Astrocyte (in vitro differentiated cells and primary cell): ENCODE measurements around the gene SLC9A3. TPM values are rescaled to one million over a fixed set of nuclear protein-coding genes. Genes with fewer than 3 reads are reported as not detected.

Experiments used
- DNase-seq: peaks from one replicate; pipeline ENCODE4 v3.0.0-alpha.2; 2010; ENCODE audit warnings: low read depth
- FAIRE-seq: peaks from 2 replicates; lab custom pipeline; 2011; peaks lifted over from hg19 to GRCh38; lab: Jason Lieb, UNC
- H2AFZ ChIP-seq: 2 replicates; pipeline ENCODE4 v1.6.0; 2012; ENCODE audit warnings: low read depth, low read length, inconsistent platforms
- H3K27ac ChIP-seq: 2 replicates; pipeline ENCODE4 v1.5.1; 2011; ENCODE audit warnings: low read depth, low read length, inconsistent platforms
- H3K27me3 ChIP-seq: 2 replicates; pipeline ENCODE4 v1.6.0; 2011; ENCODE audit warnings: low read length, inconsistent platforms; ENCODE audit not compliant: insufficient read depth
- H3K36me3 ChIP-seq: 2 replicates; pipeline ENCODE4 v1.5.1; 2011; ENCODE audit warnings: low read length, inconsistent platforms; ENCODE audit not compliant: insufficient read depth
- H3K4me1 ChIP-seq: 2 replicates; pipeline ENCODE4 v1.5.1; 2011; ENCODE audit warnings: low read length, inconsistent platforms; ENCODE audit not compliant: insufficient read depth
- H3K4me2 ChIP-seq: 2 replicates; pipeline ENCODE4 v1.6.0; 2012; ENCODE audit warnings: low read length, inconsistent platforms
- H3K4me3 ChIP-seq: 2 replicates; pipeline ENCODE4 v1.5.1; 2011; ENCODE audit warnings: low read depth, mild to moderate bottlenecking, low read length, inconsistent platforms; ENCODE audit not compliant: insufficient read depth
- H3K79me2 ChIP-seq: 2 replicates; pipeline ENCODE4 v1.6.0; 2012; ENCODE audit warnings: mild to moderate bottlenecking, low read length, inconsistent platforms; ENCODE audit not compliant: insufficient read depth
- H3K9ac ChIP-seq: 2 replicates; pipeline ENCODE4 v1.6.0; 2012; ENCODE audit warnings: mild to moderate bottlenecking, low read length, inconsistent platforms
- H3K9me3 ChIP-seq: 2 replicates; pipeline ENCODE4 v1.5.1; 2012; ENCODE audit warnings: low read depth, mild to moderate bottlenecking, low read length, inconsistent platforms; ENCODE audit not compliant: insufficient read depth
- H4K20me1 ChIP-seq: 2 replicates; pipeline ENCODE4 v1.6.0; 2012; ENCODE audit warnings: low read length, inconsistent platforms; ENCODE audit not compliant: insufficient read depth
- H3K27ac Mint-ChIP-seq: one replicate; pipeline ENCODE4 v1.8.0; 2021; ENCODE audit warnings: mild to moderate bottlenecking, mixed read lengths; ENCODE audit not compliant: unreplicated experiment
- H3K27me3 Mint-ChIP-seq: one replicate; pipeline ENCODE4 v1.8.0; 2021; ENCODE audit warnings: low read depth, mixed read lengths; ENCODE audit not compliant: unreplicated experiment
- H3K36me3 Mint-ChIP-seq: one replicate; pipeline ENCODE4 v1.8.0; 2021; ENCODE audit warnings: low read depth, mixed read lengths; ENCODE audit not compliant: unreplicated experiment
- H3K4me1 Mint-ChIP-seq: one replicate; pipeline ENCODE4 v1.8.0; 2021; ENCODE audit warnings: low read depth, mixed read lengths; ENCODE audit not compliant: unreplicated experiment
- H3K4me3 Mint-ChIP-seq: one replicate; pipeline ENCODE4 v1.8.0; 2021; ENCODE audit warnings: mild to moderate bottlenecking, moderate library complexity, mixed read lengths; ENCODE audit not compliant: unreplicated experiment
- H3K9me3 Mint-ChIP-seq: one replicate; pipeline ENCODE4 v1.8.0; 2021; ENCODE audit warnings: mild to moderate bottlenecking, mixed read lengths; ENCODE audit not compliant: unreplicated experiment
- CTCF ChIP-seq: IDR thresholded peaks from 2 replicates; pipeline ENCODE4 v1.5.1; 2011; ENCODE audit warnings: low read depth, mild to moderate bottlenecking, inconsistent platforms, low read length, moderate library complexity; ENCODE audit not compliant: insufficient read depth
- EZH2 ChIP-seq: IDR thresholded peaks from 2 replicates; pipeline ENCODE4 v1.6.1; 2012; ENCODE audit warnings: mild to moderate bottlenecking, low read length, inconsistent platforms; ENCODE audit not compliant: insufficient read depth
- total RNA-seq: library from RNA; stranded (reverse); gene quantifications from 2 replicates; pipeline ENCODE4 v1.2.1, GENCODE V29; 2021

SLC9A3 gene
- total RNA-seq, 1 donor from 2014 or later: 1.0 TPM

DNA sequence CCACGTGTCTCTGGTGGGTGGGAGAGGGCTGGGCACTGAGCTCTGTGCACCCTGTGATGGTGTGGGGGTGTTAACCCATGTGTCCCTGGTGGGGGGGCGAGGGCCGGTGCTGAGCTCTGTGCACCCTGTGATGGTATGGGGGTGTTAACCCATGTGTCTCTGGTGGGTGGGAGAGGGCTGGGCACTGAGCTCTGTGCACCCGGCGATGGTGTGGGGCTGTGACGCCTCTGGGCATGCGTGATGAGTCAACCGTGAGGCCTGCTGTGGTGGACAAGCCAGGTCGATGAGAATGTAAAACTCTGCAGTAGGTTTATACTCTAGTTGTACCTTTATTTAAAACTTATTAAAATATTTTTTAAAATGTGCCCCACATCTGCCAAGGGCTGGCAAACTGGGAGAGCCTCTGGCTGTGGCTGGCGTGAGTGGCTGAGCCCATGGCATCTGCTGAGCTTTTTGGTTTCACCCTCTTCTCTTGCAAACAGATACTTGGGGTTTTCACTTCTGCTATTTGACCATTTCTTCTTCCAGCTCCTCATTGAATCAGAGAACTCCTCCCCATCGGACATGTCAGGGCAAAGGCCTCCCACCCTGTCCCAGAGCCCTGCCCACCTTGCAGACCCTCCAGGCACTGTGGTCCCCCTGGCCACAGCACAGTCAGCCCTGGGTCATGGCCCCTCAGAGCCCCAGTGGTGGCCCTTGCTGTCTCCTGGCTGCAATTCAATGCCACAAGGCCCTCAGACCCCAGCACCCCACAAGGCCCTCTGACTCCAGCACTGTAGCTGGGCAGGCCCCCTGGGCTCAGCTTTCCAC is 99.7 kb downstream of the SLC9A3 start:
- Histone ChIP-seq H3K4me1 (no peaks in the 10 kb centered on the region), H3K4me3 (no peak overlapping the region), H4K20me1 (no peaks in the 10 kb centered on the region), H3K9me3 (no peaks in the 10 kb centered on the region), H3K27ac (peak overlapping the region; percentile 27), H3K36me3 (no peaks in the 10 kb centered on the region), H3K9ac (peak overlapping the region; percentile 2), H3K79me2 (no peaks in the 10 kb centered on the region), H3K27me3 (no peaks in the 10 kb centered on the region), H3K4me2 (no peak overlapping the region), H2AFZ (no peak overlapping the region)
- TF ChIP-seq EZH2 (no peak), CTCF (no peak)
- peaks cover 4% of the 10 kb centered on the region for H3K4me1 Mint-ChIP-seq
- no peak for FAIRE-seq
- H3K27ac Mint-ChIP-seq: no peak overlapping the region
- peak; percentile 38 for DNase-seq
- H3K27me3 Mint-ChIP-seq: peaks cover 2% of the 10 kb centered on the region
- H3K36me3 Mint-ChIP-seq: peaks cover 24% of the 10 kb centered on the region
- no peak overlapping the region for H3K4me3 Mint-ChIP-seq
- peaks cover 1% of the 10 kb centered on the region for H3K9me3 Mint-ChIP-seq

DNA sequence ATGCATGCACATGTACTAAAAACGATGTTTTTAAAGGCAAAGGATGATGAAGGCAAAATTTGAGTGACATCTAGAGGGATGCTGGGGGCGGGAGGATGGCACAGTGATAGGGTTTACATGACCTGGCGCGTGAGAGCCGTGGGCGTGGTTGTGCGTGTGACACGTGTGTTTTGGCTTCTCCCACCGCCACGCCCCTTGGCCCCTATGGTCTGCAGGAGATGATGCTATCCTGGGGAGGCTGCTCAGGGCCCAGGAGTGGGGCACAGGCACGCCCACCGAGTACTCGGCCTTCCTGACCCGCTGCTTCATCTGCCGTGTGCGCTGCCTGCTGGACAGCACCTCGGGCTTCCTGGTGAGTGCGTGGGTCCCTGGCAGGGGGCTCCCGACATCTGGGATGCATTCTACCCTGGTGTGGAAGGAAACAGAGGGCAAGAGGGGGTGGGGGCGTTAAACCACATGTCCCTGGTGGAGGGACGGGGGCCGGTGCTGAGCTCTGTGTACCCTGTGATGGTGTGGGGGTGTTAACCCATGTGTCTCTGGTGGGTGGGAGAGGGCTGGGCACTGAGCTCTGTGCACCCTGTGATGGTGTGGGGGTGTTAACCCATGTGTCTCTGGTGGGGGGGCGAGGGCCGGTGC is 100.5 kb downstream of the SLC9A3 start:
- Mint-ChIP-seq H3K4me3 (no peak overlapping the region), H3K27me3 (peaks cover 2% of the 10 kb centered on the region), H3K4me1 (peaks cover 4% of the 10 kb centered on the region), H3K36me3 (peaks cover 20% of the 10 kb centered on the region), H3K9me3 (peaks cover 1% of the 10 kb centered on the region), H3K27ac (no peak overlapping the region)
- Histone ChIP-seq H3K9ac (no peak overlapping the region), H3K4me1 (no peaks in the 10 kb centered on the region), H3K79me2 (no peaks in the 10 kb centered on the region), H3K4me2 (no peak overlapping the region), H3K9me3 (no peaks in the 10 kb centered on the region), H3K36me3 (no peaks in the 10 kb centered on the region), H3K27me3 (no peaks in the 10 kb centered on the region), H2AFZ (no peak overlapping the region), H3K4me3 (no peak overlapping the region), H3K27ac (no peak overlapping the region), H4K20me1 (no peaks in the 10 kb centered on the region)
- FAIRE-seq (no peak), DNase-seq (no peak)
- TF ChIP-seq CTCF: no peak
- TF ChIP-seq EZH2: no peak

- TF ChIP-seq CTCF: no peak
- TF ChIP-seq EZH2: no peak
- Histone ChIP-seq H3K36me3 (no peaks in the 10 kb centered on the region), H3K4me3 (no peak overlapping the region), H3K4me2 (no peak overlapping the region), H3K27ac (no peak overlapping the region), H3K4me1 (no peaks in the 10 kb centered on the region), H2AFZ (no peak overlapping the region), H3K9me3 (no peaks in the 10 kb centered on the region), H3K79me2 (no peaks in the 10 kb centered on the region), H3K9ac (no peak overlapping the region), H4K20me1 (no peaks in the 10 kb centered on the region), H3K27me3 (no peaks in the 10 kb centered on the region)
- Mint-ChIP-seq H3K4me3 (no peak overlapping the region), H3K27me3 (peaks cover 2% of the 10 kb centered on the region), H3K27ac (no peak overlapping the region), H3K4me1 (peaks cover 5% of the 10 kb centered on the region), H3K36me3 (peaks cover 20% of the 10 kb centered on the region), H3K9me3 (peaks cover 1% of the 10 kb centered on the region)
- DNase-seq (no peak), FAIRE-seq (no peak)
These were observed 101.0 kb downstream of the SLC9A3 start for GRCh38 chr5:423233-423565.
